Endothelial cell (in vitro differentiated cells): ENCODE measurements around the gene RRAS2. TPM values are rescaled to one million over a fixed set of nuclear protein-coding genes. Genes with fewer than 3 reads are reported as not detected.

Experiments used
- DNase-seq: peaks from one replicate; pipeline ENCODE4 v3.0.0; 2021; ENCODE audit warnings: low spot score
- H3K27ac Mint-ChIP-seq: one replicate; pipeline ENCODE4 v1.8.0; 2021; ENCODE audit warnings: mixed read lengths, inconsistent platforms; ENCODE audit not compliant: unreplicated experiment
- H3K27me3 Mint-ChIP-seq: one replicate; pipeline ENCODE4 v1.8.0; 2021; ENCODE audit warnings: mild to moderate bottlenecking, moderate library complexity, mixed read lengths, inconsistent platforms; ENCODE audit not compliant: unreplicated experiment
- H3K36me3 Mint-ChIP-seq: one replicate; pipeline ENCODE4 v1.8.0; 2021; ENCODE audit warnings: mild to moderate bottlenecking, low read depth, mixed read lengths, inconsistent platforms; ENCODE audit not compliant: unreplicated experiment
- H3K4me1 Mint-ChIP-seq: one replicate; pipeline ENCODE4 v1.8.0; 2021; ENCODE audit warnings: mild to moderate bottlenecking, mixed read lengths, inconsistent platforms; ENCODE audit not compliant: unreplicated experiment
- H3K4me3 Mint-ChIP-seq: one replicate; pipeline ENCODE4 v1.8.0; 2021; ENCODE audit warnings: mild to moderate bottlenecking, mixed read lengths, inconsistent platforms; ENCODE audit not compliant: unreplicated experiment
- H3K9me3 Mint-ChIP-seq: one replicate; pipeline ENCODE4 v1.8.0; 2021; ENCODE audit warnings: mixed read lengths, inconsistent platforms; ENCODE audit not compliant: unreplicated experiment
- total RNA-seq: library from RNA; stranded (reverse); fragmentation: NEBNext Ultra II Directional; extraction: Animal tissue kit (Norgen Biotek cat#: 25700); gene quantifications from one replicate; pipeline ENCODE4 v1.2.1, GENCODE V29; 2021; ENCODE audit not compliant: unreplicated experiment
- TF ChIP-seq, protein P1 (sequence below): fragments of 200-600 bp; sonication (generic); IDR thresholded peaks from one replicate; pipeline ENCODE4 v1.5.0; 2021; ENCODE audit warnings: antibody characterized with exemption; ENCODE audit not compliant: unreplicated experiment

The RRAS2 gene
- total RNA-seq, 1 donor from 2014 or later: 59.6 TPM

GRCh38 chr11:14308114-14308896, 50.7 kb downstream of the RRAS2 start:
- no peak overlapping the region for H3K27ac Mint-ChIP-seq
- DNase-seq: no peak
- no peaks in the 10 kb centered on the region for H3K36me3 Mint-ChIP-seq
- TF ChIP-seq, protein P1, sequence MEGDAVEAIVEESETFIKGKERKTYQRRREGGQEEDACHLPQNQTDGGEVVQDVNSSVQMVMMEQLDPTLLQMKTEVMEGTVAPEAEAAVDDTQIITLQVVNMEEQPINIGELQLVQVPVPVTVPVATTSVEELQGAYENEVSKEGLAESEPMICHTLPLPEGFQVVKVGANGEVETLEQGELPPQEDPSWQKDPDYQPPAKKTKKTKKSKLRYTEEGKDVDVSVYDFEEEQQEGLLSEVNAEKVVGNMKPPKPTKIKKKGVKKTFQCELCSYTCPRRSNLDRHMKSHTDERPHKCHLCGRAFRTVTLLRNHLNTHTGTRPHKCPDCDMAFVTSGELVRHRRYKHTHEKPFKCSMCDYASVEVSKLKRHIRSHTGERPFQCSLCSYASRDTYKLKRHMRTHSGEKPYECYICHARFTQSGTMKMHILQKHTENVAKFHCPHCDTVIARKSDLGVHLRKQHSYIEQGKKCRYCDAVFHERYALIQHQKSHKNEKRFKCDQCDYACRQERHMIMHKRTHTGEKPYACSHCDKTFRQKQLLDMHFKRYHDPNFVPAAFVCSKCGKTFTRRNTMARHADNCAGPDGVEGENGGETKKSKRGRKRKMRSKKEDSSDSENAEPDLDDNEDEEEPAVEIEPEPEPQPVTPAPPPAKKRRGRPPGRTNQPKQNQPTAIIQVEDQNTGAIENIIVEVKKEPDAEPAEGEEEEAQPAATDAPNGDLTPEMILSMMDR: peak; percentile 38
- peaks cover 1% of the 10 kb centered on the region for H3K27me3 Mint-ChIP-seq
- H3K4me3 Mint-ChIP-seq: no peak overlapping the region
- H3K4me1 Mint-ChIP-seq: peaks cover 24% of the 10 kb centered on the region
- H3K9me3 Mint-ChIP-seq: no peaks in the 10 kb centered on the region

DNA sequence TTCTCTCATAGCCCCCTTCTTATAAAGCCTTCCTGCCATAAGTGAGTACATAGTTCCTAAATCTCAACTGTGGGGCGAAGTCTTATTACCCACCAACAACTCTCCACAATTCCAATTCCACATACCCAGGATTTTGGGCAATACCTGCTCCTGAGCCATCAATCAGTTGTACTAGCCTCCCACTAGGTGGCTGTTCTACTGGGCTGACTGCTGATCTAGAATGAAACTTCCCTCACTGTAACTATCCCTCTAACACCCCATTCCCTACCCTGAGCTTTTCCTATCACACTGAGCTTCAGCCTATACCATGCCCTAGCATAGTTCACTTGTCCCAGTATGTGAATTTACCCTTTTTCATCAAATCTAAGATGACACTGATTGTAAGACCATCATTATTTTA, 52.5 kb downstream of the RRAS2 start:
- no peak for DNase-seq
- Mint-ChIP-seq H3K27me3 (peaks cover 1% of the 10 kb centered on the region), H3K9me3 (no peaks in the 10 kb centered on the region), H3K4me3 (no peak overlapping the region), H3K27ac (peak overlapping the region; percentile 12), H3K36me3 (no peaks in the 10 kb centered on the region), H3K4me1 (peaks cover 19% of the 10 kb centered on the region)
- TF ChIP-seq, protein P1: no peak

DNA sequence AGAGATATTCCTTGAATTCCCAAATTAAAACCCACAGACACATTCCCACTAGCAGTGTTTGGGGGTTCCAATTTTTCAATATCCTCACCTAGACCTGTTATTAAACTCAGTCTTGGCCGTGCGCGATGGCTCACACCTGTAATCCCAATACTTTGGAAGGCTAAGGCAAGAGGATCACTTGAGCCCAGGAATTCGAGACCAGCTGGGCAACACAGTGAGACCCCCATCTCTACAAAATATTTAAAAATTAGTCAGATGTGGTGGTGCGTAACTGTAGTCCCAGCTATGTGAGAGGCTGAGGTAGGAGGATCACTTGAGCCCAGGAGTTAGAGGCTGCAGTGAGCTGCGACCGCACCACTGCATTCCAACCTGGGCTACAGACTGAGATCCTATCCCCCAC, 53.3 kb downstream of the RRAS2 start:
- peaks cover 19% of the 10 kb centered on the region for H3K4me1 Mint-ChIP-seq
- no peak overlapping the region for H3K4me3 Mint-ChIP-seq
- no peaks in the 10 kb centered on the region for H3K36me3 Mint-ChIP-seq
- TF ChIP-seq, protein P1: no peak
- DNase-seq: no peak
- H3K27ac Mint-ChIP-seq: no peak overlapping the region
- peaks cover 1% of the 10 kb centered on the region for H3K27me3 Mint-ChIP-seq
- H3K9me3 Mint-ChIP-seq: no peaks in the 10 kb centered on the region

GRCh38 chr11:14304601-14305000, 54.4 kb downstream of the RRAS2 start:
- Mint-ChIP-seq H3K9me3 (no peaks in the 10 kb centered on the region), H3K27ac (no peak overlapping the region), H3K27me3 (peaks cover 1% of the 10 kb centered on the region), H3K4me1 (peaks cover 19% of the 10 kb centered on the region), H3K36me3 (no peaks in the 10 kb centered on the region), H3K4me3 (no peak overlapping the region)
- TF ChIP-seq, protein P1: no peak
- no peak for DNase-seq

DNA sequence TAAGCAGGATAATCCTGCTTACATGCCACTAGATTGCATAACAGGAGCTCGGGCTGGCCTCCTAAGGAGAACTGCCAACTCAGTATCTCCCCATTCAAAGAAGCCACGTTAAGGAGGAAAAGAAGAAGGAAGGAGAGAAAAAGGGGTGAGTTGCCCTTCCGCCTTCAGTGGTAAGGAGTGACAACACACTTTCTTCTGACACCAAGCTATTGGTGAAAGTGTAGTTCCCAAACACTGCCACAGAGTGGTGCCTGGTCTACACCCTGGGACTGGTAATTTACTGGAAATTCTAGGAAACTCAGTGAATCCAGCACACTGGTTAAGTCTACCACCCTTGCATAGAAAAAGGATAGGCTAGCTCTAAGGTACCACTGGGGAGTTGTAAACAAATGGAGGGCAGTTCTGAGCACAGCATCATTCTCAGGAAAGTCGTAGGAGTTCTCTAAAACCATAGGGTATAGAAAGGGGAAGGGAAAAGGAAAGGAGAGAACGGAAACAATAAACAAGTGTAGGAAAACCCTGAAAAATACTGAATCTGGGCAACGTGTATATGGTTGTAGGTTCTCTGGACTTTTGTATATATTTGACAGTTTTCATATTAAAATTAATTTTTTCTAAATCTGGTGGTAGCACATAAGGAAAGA, 58.2 kb downstream of the RRAS2 start:
- Mint-ChIP-seq H3K4me1 (peaks cover 9% of the 10 kb centered on the region), H3K9me3 (no peaks in the 10 kb centered on the region), H3K27me3 (no peaks in the 10 kb centered on the region), H3K4me3 (no peak overlapping the region), H3K27ac (no peak overlapping the region), H3K36me3 (no peaks in the 10 kb centered on the region)
- TF ChIP-seq, protein P1: peak; percentile 64
- peak; percentile 51 for DNase-seq
